Measurements from ENCODE around the gene ABTB2.

ABTB2 gene

DNA sequence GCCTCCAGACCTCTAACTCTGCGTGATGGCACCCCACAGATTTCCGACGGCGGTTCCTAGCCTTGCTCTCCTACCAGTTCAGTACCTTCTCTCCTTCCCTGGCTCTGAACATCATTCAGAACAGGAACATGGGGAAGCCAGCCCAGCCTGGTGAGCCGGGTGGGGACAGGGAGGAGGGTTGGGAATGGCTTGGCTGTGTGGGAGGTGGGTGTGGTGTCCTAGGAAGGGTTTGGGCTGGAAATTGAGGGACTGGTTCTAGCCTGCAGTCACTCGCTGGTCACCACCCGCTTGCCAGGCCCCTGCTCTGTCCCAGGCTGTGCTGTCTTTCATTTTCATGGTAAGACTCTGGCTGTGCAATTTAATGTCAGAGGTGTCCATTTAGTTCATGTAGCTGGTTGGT is 218.5 kb downstream of the ABTB2 start:
- TF ChIP-seq TOX (CRISPR knock-in tag; IDR thresholded peaks at IDR 0.05; ENCODE audit: borderline replicate concordance) (no peak), RARB (CRISPR knock-in tag; IDR thresholded peaks at IDR 0.05) (no peak), CSDC2 (CRISPR knock-in tag; IDR thresholded peaks at IDR 0.05) (no peak), ZFP30 (CRISPR knock-in tag; IDR thresholded peaks at IDR 0.05) (no peak), ZC3H10 (CRISPR knock-in tag; IDR thresholded peaks at IDR 0.05) (no peak), PPARA (CRISPR knock-in tag; IDR thresholded peaks at IDR 0.05; ENCODE audit: borderline replicate concordance) (no peak), BACH2 (CRISPR knock-in tag; IDR thresholded peaks at IDR 0.05; ENCODE audit: borderline replicate concordance) (no peak), ZNF565 (CRISPR knock-in tag; conservative IDR thresholded peaks at IDR 0.05; ENCODE audit: low read depth) (no peak), SNAI2 (CRISPR knock-in tag; IDR thresholded peaks at IDR 0.05) (no peak), GLIS3 (CRISPR knock-in tag; IDR thresholded peaks at IDR 0.05) (no peak)
- TF ChIP-seq, protein P1, sequence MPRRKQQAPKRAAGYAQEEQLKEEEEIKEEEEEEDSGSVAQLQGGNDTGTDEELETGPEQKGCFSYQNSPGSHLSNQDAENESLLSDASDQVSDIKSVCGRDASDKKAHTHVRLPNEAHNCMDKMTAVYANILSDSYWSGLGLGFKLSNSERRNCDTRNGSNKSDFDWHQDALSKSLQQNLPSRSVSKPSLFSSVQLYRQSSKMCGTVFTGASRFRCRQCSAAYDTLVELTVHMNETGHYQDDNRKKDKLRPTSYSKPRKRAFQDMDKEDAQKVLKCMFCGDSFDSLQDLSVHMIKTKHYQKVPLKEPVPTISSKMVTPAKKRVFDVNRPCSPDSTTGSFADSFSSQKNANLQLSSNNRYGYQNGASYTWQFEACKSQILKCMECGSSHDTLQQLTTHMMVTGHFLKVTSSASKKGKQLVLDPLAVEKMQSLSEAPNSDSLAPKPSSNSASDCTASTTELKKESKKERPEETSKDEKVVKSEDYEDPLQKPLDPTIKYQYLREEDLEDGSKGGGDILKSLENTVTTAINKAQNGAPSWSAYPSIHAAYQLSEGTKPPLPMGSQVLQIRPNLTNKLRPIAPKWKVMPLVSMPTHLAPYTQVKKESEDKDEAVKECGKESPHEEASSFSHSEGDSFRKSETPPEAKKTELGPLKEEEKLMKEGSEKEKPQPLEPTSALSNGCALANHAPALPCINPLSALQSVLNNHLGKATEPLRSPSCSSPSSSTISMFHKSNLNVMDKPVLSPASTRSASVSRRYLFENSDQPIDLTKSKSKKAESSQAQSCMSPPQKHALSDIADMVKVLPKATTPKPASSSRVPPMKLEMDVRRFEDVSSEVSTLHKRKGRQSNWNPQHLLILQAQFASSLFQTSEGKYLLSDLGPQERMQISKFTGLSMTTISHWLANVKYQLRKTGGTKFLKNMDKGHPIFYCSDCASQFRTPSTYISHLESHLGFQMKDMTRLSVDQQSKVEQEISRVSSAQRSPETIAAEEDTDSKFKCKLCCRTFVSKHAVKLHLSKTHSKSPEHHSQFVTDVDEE (CRISPR knock-in tag; IDR thresholded peaks at IDR 0.05) = no peak
- TF ChIP-seq, protein P2, sequence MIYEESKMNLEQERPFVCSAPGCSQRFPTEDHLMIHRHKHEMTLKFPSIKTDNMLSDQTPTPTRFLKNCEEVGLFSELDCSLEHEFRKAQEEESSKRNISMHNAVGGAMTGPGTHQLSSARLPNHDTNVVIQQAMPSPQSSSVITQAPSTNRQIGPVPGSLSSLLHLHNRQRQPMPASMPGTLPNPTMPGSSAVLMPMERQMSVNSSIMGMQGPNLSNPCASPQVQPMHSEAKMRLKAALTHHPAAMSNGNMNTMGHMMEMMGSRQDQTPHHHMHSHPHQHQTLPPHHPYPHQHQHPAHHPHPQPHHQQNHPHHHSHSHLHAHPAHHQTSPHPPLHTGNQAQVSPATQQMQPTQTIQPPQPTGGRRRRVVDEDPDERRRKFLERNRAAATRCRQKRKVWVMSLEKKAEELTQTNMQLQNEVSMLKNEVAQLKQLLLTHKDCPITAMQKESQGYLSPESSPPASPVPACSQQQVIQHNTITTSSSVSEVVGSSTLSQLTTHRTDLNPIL (CRISPR knock-in tag; IDR thresholded peaks at IDR 0.05; ENCODE audit: low read depth) = no peak
- TF ChIP-seq, protein P3, sequence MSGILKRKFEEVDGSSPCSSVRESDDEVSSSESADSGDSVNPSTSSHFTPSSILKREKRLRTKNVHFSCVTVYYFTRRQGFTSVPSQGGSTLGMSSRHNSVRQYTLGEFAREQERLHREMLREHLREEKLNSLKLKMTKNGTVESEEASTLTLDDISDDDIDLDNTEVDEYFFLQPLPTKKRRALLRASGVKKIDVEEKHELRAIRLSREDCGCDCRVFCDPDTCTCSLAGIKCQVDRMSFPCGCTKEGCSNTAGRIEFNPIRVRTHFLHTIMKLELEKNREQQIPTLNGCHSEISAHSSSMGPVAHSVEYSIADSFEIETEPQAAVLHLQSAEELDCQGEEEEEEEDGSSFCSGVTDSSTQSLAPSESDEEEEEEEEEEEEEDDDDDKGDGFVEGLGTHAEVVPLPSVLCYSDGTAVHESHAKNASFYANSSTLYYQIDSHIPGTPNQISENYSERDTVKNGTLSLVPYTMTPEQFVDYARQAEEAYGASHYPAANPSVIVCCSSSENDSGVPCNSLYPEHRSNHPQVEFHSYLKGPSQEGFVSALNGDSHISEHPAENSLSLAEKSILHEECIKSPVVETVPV (CRISPR knock-in tag; IDR thresholded peaks at IDR 0.05) = no peak
- TF ChIP-seq, protein P4, sequence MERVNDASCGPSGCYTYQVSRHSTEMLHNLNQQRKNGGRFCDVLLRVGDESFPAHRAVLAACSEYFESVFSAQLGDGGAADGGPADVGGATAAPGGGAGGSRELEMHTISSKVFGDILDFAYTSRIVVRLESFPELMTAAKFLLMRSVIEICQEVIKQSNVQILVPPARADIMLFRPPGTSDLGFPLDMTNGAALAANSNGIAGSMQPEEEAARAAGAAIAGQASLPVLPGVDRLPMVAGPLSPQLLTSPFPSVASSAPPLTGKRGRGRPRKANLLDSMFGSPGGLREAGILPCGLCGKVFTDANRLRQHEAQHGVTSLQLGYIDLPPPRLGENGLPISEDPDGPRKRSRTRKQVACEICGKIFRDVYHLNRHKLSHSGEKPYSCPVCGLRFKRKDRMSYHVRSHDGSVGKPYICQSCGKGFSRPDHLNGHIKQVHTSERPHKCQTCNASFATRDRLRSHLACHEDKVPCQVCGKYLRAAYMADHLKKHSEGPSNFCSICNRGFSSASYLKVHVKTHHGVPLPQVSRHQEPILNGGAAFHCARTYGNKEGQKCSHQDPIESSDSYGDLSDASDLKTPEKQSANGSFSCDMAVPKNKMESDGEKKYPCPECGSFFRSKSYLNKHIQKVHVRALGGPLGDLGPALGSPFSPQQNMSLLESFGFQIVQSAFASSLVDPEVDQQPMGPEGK (CRISPR knock-in tag; IDR thresholded peaks at IDR 0.05; ENCODE audit: borderline replicate concordance) = no peak
- TF ChIP-seq, protein P5, sequence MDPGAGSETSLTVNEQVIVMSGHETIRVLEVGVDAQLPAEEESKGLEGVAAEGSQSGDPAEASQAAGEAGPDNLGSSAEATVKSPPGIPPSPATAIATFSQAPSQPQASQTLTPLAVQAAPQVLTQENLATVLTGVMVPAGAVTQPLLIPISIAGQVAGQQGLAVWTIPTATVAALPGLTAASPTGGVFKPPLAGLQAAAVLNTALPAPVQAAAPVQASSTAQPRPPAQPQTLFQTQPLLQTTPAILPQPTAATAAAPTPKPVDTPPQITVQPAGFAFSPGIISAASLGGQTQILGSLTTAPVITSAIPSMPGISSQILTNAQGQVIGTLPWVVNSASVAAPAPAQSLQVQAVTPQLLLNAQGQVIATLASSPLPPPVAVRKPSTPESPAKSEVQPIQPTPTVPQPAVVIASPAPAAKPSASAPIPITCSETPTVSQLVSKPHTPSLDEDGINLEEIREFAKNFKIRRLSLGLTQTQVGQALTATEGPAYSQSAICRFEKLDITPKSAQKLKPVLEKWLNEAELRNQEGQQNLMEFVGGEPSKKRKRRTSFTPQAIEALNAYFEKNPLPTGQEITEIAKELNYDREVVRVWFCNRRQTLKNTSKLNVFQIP (CRISPR knock-in tag; IDR thresholded peaks at IDR 0.05; ENCODE audit: borderline replicate concordance, low read depth) = no peak
- no peak for ATAC-seq

DNA sequence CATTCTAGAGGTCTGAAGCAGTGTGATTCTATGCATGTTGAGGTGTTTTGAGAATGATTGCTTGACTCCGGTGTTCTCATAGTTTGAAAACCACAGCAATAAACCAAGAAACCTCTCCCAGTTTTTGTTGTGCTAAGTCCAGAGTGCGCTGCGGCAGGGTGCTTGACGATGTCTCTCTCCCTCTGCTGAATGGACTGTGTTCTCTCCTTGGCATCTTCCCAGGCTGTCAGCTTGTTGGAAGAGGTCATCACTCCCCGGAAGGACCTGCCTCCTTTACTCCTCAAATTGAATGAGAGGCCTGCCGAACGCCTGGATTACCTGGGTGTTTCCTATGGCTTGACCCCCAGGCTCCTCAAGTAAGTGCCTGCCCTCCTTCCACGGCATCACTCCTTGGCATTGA is 221.4 kb downstream of the ABTB2 start:
- no peak for TF ChIP-seq ZC3H10 (CRISPR knock-in tag; IDR thresholded peaks at IDR 0.05)
- TF ChIP-seq ESRRG (CRISPR knock-in tag; IDR thresholded peaks at IDR 0.05) = no peak
- TF ChIP-seq, protein P5 (CRISPR knock-in tag; IDR thresholded peaks at IDR 0.05; ENCODE audit: borderline replicate concordance, low read depth) = no peak
- no peak for TF ChIP-seq TCF4 (CRISPR knock-in tag; IDR thresholded peaks at IDR 0.05; ENCODE audit: borderline replicate concordance)
- no peak for TF ChIP-seq RARB (CRISPR knock-in tag; IDR thresholded peaks at IDR 0.05)
- TF ChIP-seq BACH2 (CRISPR knock-in tag; IDR thresholded peaks at IDR 0.05; ENCODE audit: borderline replicate concordance) = no peak
- TF ChIP-seq, protein P1 (CRISPR knock-in tag; IDR thresholded peaks at IDR 0.05) = no peak
- no peak for TF ChIP-seq TOX (CRISPR knock-in tag; IDR thresholded peaks at IDR 0.05; ENCODE audit: borderline replicate concordance)
- no peak for TF ChIP-seq SNAI2 (CRISPR knock-in tag; IDR thresholded peaks at IDR 0.05)
- no peak for TF ChIP-seq PPARA (CRISPR knock-in tag; IDR thresholded peaks at IDR 0.05; ENCODE audit: borderline replicate concordance)
- TF ChIP-seq, protein P2 (CRISPR knock-in tag; IDR thresholded peaks at IDR 0.05; ENCODE audit: low read depth) = no peak
- TF ChIP-seq ARNTL (CRISPR knock-in tag; IDR thresholded peaks at IDR 0.05; ENCODE audit: borderline replicate concordance, low read depth) = no peak
- no peak for TF ChIP-seq ISL1 (CRISPR knock-in tag; IDR thresholded peaks at IDR 0.05)
- no peak for TF ChIP-seq GLIS3 (CRISPR knock-in tag; IDR thresholded peaks at IDR 0.05)
- no peak for ATAC-seq

All from SK-N-SH treated with all-trans-retinoic acid at 6 μM for 48 hours (cell line).